CD1c-positive myeloid dendritic cell (primary cell): ENCODE data around the gene SASH1.

Experiments used
- DNase-seq: peaks from one replicate; pipeline ENCODE4 v3.0.0-alpha.2; 2016; ENCODE audit errors: extremely low spot score

Gene SASH1

GRCh38 chr6:148457137-148457842 is 114.7 kb downstream of the SASH1 start:
- DNase-seq, result no peak

- no peak for DNase-seq
Observed at GRCh38 chr6:148457843-148458159, 115.2 kb downstream of the SASH1 start.

GRCh38 chr6:148459238-148459637 is 116.6 kb downstream of the SASH1 start:
- no peak for DNase-seq

- DNase-seq, result no peak
Observed at GRCh38 chr6:148460876-148461646, 118.4 kb downstream of the SASH1 start.

- no peak for DNase-seq
Observed at GRCh38 chr6:148461986-148462577, 119.4 kb downstream of the SASH1 start.

- no peak for DNase-seq
Observed at GRCh38 chr6:148463671-148464070, 121.0 kb downstream of the SASH1 start.

GRCh38 chr6:148464319-148465010 is 121.8 kb downstream of the SASH1 start:
- DNase-seq, result peak; percentile 65

GRCh38 chr6:148465011-148465335 is 122.3 kb downstream of the SASH1 start:
- DNase-seq, result no peak

GRCh38 chr6:148465670-148466069 is 123.0 kb downstream of the SASH1 start:
- no peak for DNase-seq

- DNase-seq, result no peak
Observed at GRCh38 chr6:148466158-148466557, 123.5 kb downstream of the SASH1 start.

- no peak for DNase-seq
Observed at GRCh38 chr6:148467926-148468325, 125.3 kb downstream of the SASH1 start.

- DNase-seq, result no peak
Observed at GRCh38 chr6:148470156-148470555, 127.5 kb downstream of the SASH1 start.

GRCh38 chr6:148470606-148471465 is 128.2 kb downstream of the SASH1 start:
- DNase-seq, result no peak

- no peak for DNase-seq
Observed at GRCh38 chr6:148471624-148472159, 129.1 kb downstream of the SASH1 start.

GRCh38 chr6:148472171-148473105 is 129.8 kb downstream of the SASH1 start:
- no peak for DNase-seq

- DNase-seq, result no peak
Observed at GRCh38 chr6:148479497-148479896, 136.9 kb downstream of the SASH1 start.

GRCh38 chr6:148487461-148487860 is 144.8 kb downstream of the SASH1 start:
- DNase-seq, result no peak

- DNase-seq, result no peak
Observed at GRCh38 chr6:148491638-148492251, 149.1 kb downstream of the SASH1 start.

- no peak for DNase-seq
Observed at GRCh38 chr6:148492654-148493290, 150.1 kb downstream of the SASH1 start.
